Neural crest cell (in vitro differentiated cells): ENCODE measurements around the gene RPGRIP1. TPM values are rescaled to one million over a fixed set of nuclear protein-coding genes. Genes with fewer than 3 reads are reported as not detected.
"Not testable (repeated sequence)": the region's sequence is repeated elsewhere in the genome, so short reads cannot be mapped to it uniquely, and the experiment has no call there.

ENCODE experiments used
- DNase-seq: peaks from one replicate; pipeline ENCODE4 v3.0.0; 2021; ENCODE audit warnings: low read depth, mixed read lengths, low spot score
- H3K27ac Mint-ChIP-seq: one replicate; pipeline ENCODE4 v1.8.0; 2021; ENCODE audit warnings: mild to moderate bottlenecking, mixed read lengths; ENCODE audit not compliant: unreplicated experiment
- H3K27me3 Mint-ChIP-seq: 2 replicates; pipeline ENCODE4 v1.8.0; 2021; ENCODE audit warnings: low read depth, mild to moderate bottlenecking, mixed read lengths
- H3K36me3 Mint-ChIP-seq: 2 replicates; pipeline ENCODE4 v1.8.0; 2021; ENCODE audit warnings: low read depth, mild to moderate bottlenecking, mixed read lengths
- H3K4me1 Mint-ChIP-seq: 2 replicates; pipeline ENCODE4 v1.8.0; 2021; ENCODE audit warnings: mixed read lengths
- H3K4me3 Mint-ChIP-seq: one replicate; pipeline ENCODE4 v1.8.0; 2021; ENCODE audit warnings: mild to moderate bottlenecking, mixed read lengths
- H3K9me3 Mint-ChIP-seq: 2 replicates; pipeline ENCODE4 v1.8.0; 2021; ENCODE audit warnings: mixed read lengths
- total RNA-seq: library from RNA; stranded (reverse); gene quantifications from 2 replicates; pipeline ENCODE4 v1.2.1, GENCODE V29; 2021
- TF ChIP-seq, protein P1 (sequence below): fragments of 200-600 bp; sonication (generic); conservative IDR thresholded peaks from 2 replicates; pipeline ENCODE4 v1.5.0; 2021; ENCODE audit warnings: antibody characterized with exemption, mild to moderate bottlenecking

Gene RPGRIP1
- total RNA-seq, 1 donor from 2014 or later, result not detected

- H3K4me1 Mint-ChIP-seq, result peaks cover 9% of the 10 kb centered on the region
- DNase-seq, result no peak
- no peaks in the 10 kb centered on the region for H3K27me3 Mint-ChIP-seq
- peaks cover 33% of the 10 kb centered on the region for H3K36me3 Mint-ChIP-seq
- TF ChIP-seq, protein P1, sequence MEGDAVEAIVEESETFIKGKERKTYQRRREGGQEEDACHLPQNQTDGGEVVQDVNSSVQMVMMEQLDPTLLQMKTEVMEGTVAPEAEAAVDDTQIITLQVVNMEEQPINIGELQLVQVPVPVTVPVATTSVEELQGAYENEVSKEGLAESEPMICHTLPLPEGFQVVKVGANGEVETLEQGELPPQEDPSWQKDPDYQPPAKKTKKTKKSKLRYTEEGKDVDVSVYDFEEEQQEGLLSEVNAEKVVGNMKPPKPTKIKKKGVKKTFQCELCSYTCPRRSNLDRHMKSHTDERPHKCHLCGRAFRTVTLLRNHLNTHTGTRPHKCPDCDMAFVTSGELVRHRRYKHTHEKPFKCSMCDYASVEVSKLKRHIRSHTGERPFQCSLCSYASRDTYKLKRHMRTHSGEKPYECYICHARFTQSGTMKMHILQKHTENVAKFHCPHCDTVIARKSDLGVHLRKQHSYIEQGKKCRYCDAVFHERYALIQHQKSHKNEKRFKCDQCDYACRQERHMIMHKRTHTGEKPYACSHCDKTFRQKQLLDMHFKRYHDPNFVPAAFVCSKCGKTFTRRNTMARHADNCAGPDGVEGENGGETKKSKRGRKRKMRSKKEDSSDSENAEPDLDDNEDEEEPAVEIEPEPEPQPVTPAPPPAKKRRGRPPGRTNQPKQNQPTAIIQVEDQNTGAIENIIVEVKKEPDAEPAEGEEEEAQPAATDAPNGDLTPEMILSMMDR, result no peak
- H3K27ac Mint-ChIP-seq, result no peak overlapping the region
- no peaks in the 10 kb centered on the region for H3K9me3 Mint-ChIP-seq
- no peak overlapping the region for H3K4me3 Mint-ChIP-seq
Observed at GRCh38 chr14:21248338-21248737, 31.5 kb upstream of the RPGRIP1 start.

- no peak overlapping the region for H3K4me3 Mint-ChIP-seq
- H3K27ac Mint-ChIP-seq, result no peak overlapping the region
- TF ChIP-seq, protein P1, result no peak
- H3K36me3 Mint-ChIP-seq, result peaks cover 33% of the 10 kb centered on the region
- H3K27me3 Mint-ChIP-seq, result no peaks in the 10 kb centered on the region
- H3K4me1 Mint-ChIP-seq, result peaks cover 9% of the 10 kb centered on the region
- no peak for DNase-seq
- no peaks in the 10 kb centered on the region for H3K9me3 Mint-ChIP-seq
Observed at GRCh38 chr14:21248739-21249411, 31.0 kb upstream of the RPGRIP1 start.

DNA sequence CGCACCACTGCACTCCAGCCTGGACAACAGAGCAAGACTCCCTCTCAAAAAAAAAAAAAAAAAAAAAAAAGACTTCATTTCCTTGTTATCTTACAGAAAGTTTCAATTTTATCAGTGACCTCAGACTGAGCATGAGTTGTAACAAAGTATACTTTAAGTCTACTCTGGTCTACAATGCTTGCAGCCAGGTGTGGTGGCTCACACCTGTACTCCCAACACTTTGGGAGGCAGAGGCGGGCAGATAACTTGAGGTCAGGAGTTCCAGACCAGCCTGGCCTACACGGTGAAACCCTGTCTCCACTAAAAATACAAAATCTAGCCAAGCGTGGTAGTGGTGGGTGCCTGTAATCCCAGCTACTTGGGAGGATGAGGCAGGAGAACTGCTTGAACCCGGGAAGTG, 28.7 kb upstream of the RPGRIP1 start:
- Mint-ChIP-seq H3K4me1 (peaks cover 18% of the 10 kb centered on the region), H3K27ac (no peak overlapping the region)

DNA sequence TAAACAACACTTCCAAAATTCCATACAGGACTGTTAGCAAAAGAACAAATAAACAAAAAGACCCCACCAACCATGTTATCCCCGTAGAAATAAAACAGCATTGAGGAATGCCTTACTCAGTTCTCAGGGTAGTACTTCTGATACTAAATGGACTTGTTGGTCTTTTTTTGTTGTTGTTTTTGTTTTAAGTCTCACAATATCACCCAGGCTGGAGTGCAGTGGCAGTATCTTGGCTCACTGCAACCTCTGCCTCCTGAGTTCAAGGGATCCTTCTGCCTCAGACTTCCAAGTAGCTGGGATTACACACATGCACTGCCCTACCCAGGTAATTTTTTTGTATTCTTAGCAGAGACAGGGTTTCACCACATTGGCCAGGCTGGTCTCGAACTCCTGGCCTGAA, 27.7 kb upstream of the RPGRIP1 start:
- peaks cover 42% of the 10 kb centered on the region for H3K36me3 Mint-ChIP-seq
- peaks cover 18% of the 10 kb centered on the region for H3K4me1 Mint-ChIP-seq
- no peak overlapping the region for H3K27ac Mint-ChIP-seq
- H3K27me3 Mint-ChIP-seq, result no peaks in the 10 kb centered on the region
- DNase-seq, result no peak
- no peaks in the 10 kb centered on the region for H3K9me3 Mint-ChIP-seq
- H3K4me3 Mint-ChIP-seq, result no peak overlapping the region
- TF ChIP-seq, protein P1, result no peak

More for the DNA sequence above, 28.7 kb upstream of the RPGRIP1 start:
- peaks cover 41% of the 10 kb centered on the region for H3K36me3 Mint-ChIP-seq
- TF ChIP-seq, protein P1, result no peak
- no peak for DNase-seq
- no peaks in the 10 kb centered on the region for H3K9me3 Mint-ChIP-seq
- H3K4me3 Mint-ChIP-seq, result no peak overlapping the region
- H3K27me3 Mint-ChIP-seq, result no peaks in the 10 kb centered on the region

GRCh38 chr14:21255385-21256101, 24.3 kb upstream of the RPGRIP1 start:
- no peak for DNase-seq
- Mint-ChIP-seq H3K4me1 (peaks cover 33% of the 10 kb centered on the region), H3K27ac (no peak overlapping the region), H3K9me3 (no peaks in the 10 kb centered on the region), H3K27me3 (no peaks in the 10 kb centered on the region), H3K4me3 (peak overlapping the region; percentile 4), H3K36me3 (peaks cover 39% of the 10 kb centered on the region)
- TF ChIP-seq, protein P1, result no peak

GRCh38 chr14:21256102-21256447, 23.8 kb upstream of the RPGRIP1 start:
- H3K36me3 Mint-ChIP-seq, result peaks cover 36% of the 10 kb centered on the region
- not testable (repeated sequence) for DNase-seq, H3K27ac Mint-ChIP-seq, H3K9me3 Mint-ChIP-seq, H3K27me3 Mint-ChIP-seq
- H3K4me1 Mint-ChIP-seq, result peaks cover 34% of the 10 kb centered on the region
- H3K4me3 Mint-ChIP-seq, result peak overlapping the region; percentile 4
